MM.1S (cell line): ENCODE results near the gene EVPL.

Experiments
- EZH2 ChIP-seq: fragments of 300-600 bp; sonication (generic); optimal IDR thresholded peaks from 2 replicates; pipeline ENCODE3; 2017; ENCODE audit warnings: low read depth, mild to moderate bottlenecking, antibody characterized with exemption, low read length, mixed read lengths
- EZH2phosphoT487 ChIP-seq: fragments of 300-600 bp; sonication (generic); IDR thresholded peaks from 2 replicates; pipeline ENCODE4 v1.6.1; 2018; ENCODE audit warnings: antibody characterized with exemption, low read length
- TF ChIP-seq, protein P1 (sequence below): fragments of 300-600 bp; sonication (generic); IDR thresholded peaks from 2 replicates; pipeline ENCODE4 v1.5.1; 2016; ENCODE audit warnings: antibody characterized with exemption, low read length, mixed read lengths

DNA sequence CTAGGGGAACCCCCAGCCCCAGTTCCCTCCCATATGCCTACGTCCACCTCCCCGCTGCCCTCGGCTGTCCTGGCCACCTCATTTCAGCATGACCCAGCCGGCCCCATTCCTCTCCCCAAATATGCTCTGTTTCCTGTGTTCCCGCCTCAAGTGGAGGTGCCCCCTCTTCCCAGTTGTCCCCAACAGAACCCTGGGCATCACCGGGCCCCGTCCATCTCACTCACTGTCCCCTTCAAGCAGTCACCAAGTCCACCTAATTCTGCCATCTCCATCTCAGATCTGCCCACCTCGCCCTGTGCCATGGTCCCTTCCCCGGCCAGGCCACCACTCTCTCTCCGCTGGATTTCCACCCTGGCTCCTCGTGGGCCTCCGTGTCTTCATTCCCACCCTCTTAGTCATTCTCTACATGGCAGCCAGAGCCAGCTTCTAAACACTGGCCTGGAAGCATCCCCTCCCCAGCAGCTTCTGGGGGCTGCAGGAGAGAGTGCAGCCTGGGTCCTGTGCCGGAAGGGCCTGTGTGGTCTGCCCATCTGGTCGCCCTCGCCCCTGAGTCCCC is 13.7 kb downstream of the EVPL start:
- TF ChIP-seq, protein P1, sequence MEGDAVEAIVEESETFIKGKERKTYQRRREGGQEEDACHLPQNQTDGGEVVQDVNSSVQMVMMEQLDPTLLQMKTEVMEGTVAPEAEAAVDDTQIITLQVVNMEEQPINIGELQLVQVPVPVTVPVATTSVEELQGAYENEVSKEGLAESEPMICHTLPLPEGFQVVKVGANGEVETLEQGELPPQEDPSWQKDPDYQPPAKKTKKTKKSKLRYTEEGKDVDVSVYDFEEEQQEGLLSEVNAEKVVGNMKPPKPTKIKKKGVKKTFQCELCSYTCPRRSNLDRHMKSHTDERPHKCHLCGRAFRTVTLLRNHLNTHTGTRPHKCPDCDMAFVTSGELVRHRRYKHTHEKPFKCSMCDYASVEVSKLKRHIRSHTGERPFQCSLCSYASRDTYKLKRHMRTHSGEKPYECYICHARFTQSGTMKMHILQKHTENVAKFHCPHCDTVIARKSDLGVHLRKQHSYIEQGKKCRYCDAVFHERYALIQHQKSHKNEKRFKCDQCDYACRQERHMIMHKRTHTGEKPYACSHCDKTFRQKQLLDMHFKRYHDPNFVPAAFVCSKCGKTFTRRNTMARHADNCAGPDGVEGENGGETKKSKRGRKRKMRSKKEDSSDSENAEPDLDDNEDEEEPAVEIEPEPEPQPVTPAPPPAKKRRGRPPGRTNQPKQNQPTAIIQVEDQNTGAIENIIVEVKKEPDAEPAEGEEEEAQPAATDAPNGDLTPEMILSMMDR: no peak
- TF ChIP-seq EZH2 (no peak), EZH2phosphoT487 (no peak)
